GM19397 (cell line): ENCODE measurements around the gene TAF1D.
"Not testable (repeated sequence)": the region's sequence is repeated elsewhere in the genome, so short reads cannot be mapped to it uniquely, and the experiment has no call there.

ENCODE experiments used
- ATAC-seq: cut with Tn5 transposase; IDR thresholded peaks from one replicate; pipeline ENCODE4 v1.9.1; 2021; ENCODE audit warnings: mild to moderate bottlenecking, moderate library complexity; ENCODE audit not compliant: unreplicated experiment

Gene TAF1D

GRCh38 chr11:93741094-93741881, at the start of gene TAF1D, which contains the start of gene C11orf54:
TSS of gene TAF1D (minus strand) at chr11:93741495. CDS start at chr11:93739304, 2,191 bp downstream.
TSS of gene C11orf54 (plus strand) at chr11:93741672. CDS start at chr11:93747394, 5,722 bp downstream.
- peak; percentile 90 for ATAC-seq

- ATAC-seq = peak; percentile 26
Measured at GRCh38 chr11:93784935-93785360, 43.7 kb upstream of the TAF1D start.

GRCh38 chr11:93784145-93784934, 43.0 kb upstream of the TAF1D start, which contains the start of gene MED17:
TSS of gene MED17 (plus strand) at chr11:93784282. CDS start at chr11:93784514, 232 bp downstream.
- peak; percentile 96 for ATAC-seq

- peak; percentile 48 for ATAC-seq
Measured at GRCh38 chr11:93783765-93784144, 42.5 kb upstream of the TAF1D start.

GRCh38 chr11:93783362-93783761, 42.1 kb upstream of the TAF1D start:
- ATAC-seq = no peak

- no peak for ATAC-seq
Measured at GRCh38 chr11:93775289-93775688, 34.0 kb upstream of the TAF1D start.

GRCh38 chr11:93774560-93774959, 33.3 kb upstream of the TAF1D start:
- ATAC-seq = not testable (repeated sequence)

- no peak for ATAC-seq
Measured at GRCh38 chr11:93773601-93774200, 32.4 kb upstream of the TAF1D start.

GRCh38 chr11:93773045-93773477, 31.8 kb upstream of the TAF1D start:
- no peak for ATAC-seq

- no peak for ATAC-seq
Measured at GRCh38 chr11:93772123-93772522, 30.8 kb upstream of the TAF1D start.

- no peak for ATAC-seq
Measured at GRCh38 chr11:93770160-93770559, 28.9 kb upstream of the TAF1D start.

- no peak for ATAC-seq
Measured at GRCh38 chr11:93767018-93767417, 25.7 kb upstream of the TAF1D start.

- ATAC-seq = no peak
Measured at GRCh38 chr11:93766504-93766903, 25.2 kb upstream of the TAF1D start.

GRCh38 chr11:93765551-93765950, 24.3 kb upstream of the TAF1D start:
- no peak for ATAC-seq

- ATAC-seq = no peak
Measured at GRCh38 chr11:93761910-93762309, 20.6 kb upstream of the TAF1D start.

- ATAC-seq = not testable (repeated sequence)
Measured at GRCh38 chr11:93759123-93759522, 17.8 kb upstream of the TAF1D start.

- no peak for ATAC-seq
Measured at GRCh38 chr11:93757924-93758865, 16.9 kb upstream of the TAF1D start.

GRCh38 chr11:93757301-93757700, 16.0 kb upstream of the TAF1D start:
- no peak for ATAC-seq

GRCh38 chr11:93756748-93757147, 15.5 kb upstream of the TAF1D start:
- ATAC-seq = no peak

GRCh38 chr11:93753241-93753640, 11.9 kb upstream of the TAF1D start:
- ATAC-seq = no peak
